GM12878 (cell line): Measurements from ENCODE around the gene MYOZ2. TPM values are rescaled to one million over a fixed set of nuclear protein-coding genes. Genes with fewer than 3 reads are reported as not detected.

Experiments used
- ATAC-seq: fragments of 200-7000 bp; cut with Tn5 transposase; 3 replicates; pipeline ENCODE4 v1.9.1; 2020; ENCODE audit warnings: mild to moderate bottlenecking, moderate library complexity
- BruUV-seq: library from RNA; stranded (reverse); fragments of 400-500 nt; replicated peaks from 2 replicates; lab custom pipeline; 2021; lab: Mats Ljungman, UMichigan
- CTCF ChIA-PET: fragments of 300-600 bp; sonication (Branson Sonifier 250); formaldehyde crosslinking; extraction: SDS; loops from one replicate; lab custom pipeline; 2021; ENCODE audit warnings: inconsistent platforms; lab: Yijun Ruan, JAX
- POLR2A ChIA-PET: fragments of 350-600 bp; formaldehyde crosslinking; extraction: SDS; loops from one replicate; lab custom pipeline; 2021; ENCODE audit warnings: inconsistent platforms; lab: Charles Lee
- RAD21 ChIA-PET: fragments of 300-600 bp; sonication (Branson Sonifier 250); formaldehyde crosslinking; loops from one replicate; lab custom pipeline; 2023; ENCODE audit warnings: antibody characterized with exemption; ENCODE audit not compliant: unreplicated experiment; lab: Charles Lee
- SMC1A ChIA-PET: fragments of 300-600 bp; sonication (Branson Sonifier 250); formaldehyde crosslinking; loops from one replicate; lab custom pipeline; 2023; ENCODE audit not compliant: unreplicated experiment, uncharacterized antibody; lab: Charles Lee
- DNase-seq: peaks from one replicate; pipeline ENCODE4 v3.0.0-alpha.2; 2011; ENCODE audit warnings: low read depth, low spot score
- FAIRE-seq: peaks from 3 replicates; lab custom pipeline; 2011; peaks lifted over from hg19 to GRCh38; lab: Jason Lieb, UNC
- H2AFZ ChIP-seq: 2 replicates; pipeline ENCODE4 v1.6.0; 2011; ENCODE audit warnings: low read depth, low read length, control low read depth; ENCODE audit not compliant: control insufficient read depth
- H3K27ac ChIP-seq: 2 replicates; pipeline ENCODE4 v1.5.1; 2011; ENCODE audit warnings: control low read depth; ENCODE audit not compliant: control insufficient read depth, insufficient read depth
- H3K27me3 ChIP-seq, 2 experiments: replicated peaks in 1 of 2; 2 replicates each; pipeline versions ENCODE4 v1.6.0 to v1.6.1; 2011; ENCODE audit warnings: low read length in 1 of 2; ENCODE audit not compliant: control insufficient read depth in 2 of 2, insufficient read depth in 2 of 2
- H3K36me3 ChIP-seq, 2 experiments: 2 replicates each; pipeline ENCODE4 v1.5.1; 2011; ENCODE audit warnings: low read length in 1 of 2; ENCODE audit not compliant: control insufficient read depth in 2 of 2, insufficient read depth in 2 of 2
- H3K4me1 ChIP-seq: 2 replicates; pipeline ENCODE4 v1.6.1; 2011; ENCODE audit warnings: mild to moderate bottlenecking, low read length, moderate library complexity, mixed read lengths; ENCODE audit not compliant: control insufficient read depth, insufficient read depth
- H3K4me2 ChIP-seq: 2 replicates; pipeline ENCODE4 v1.6.0; 2011; ENCODE audit warnings: control low read depth; ENCODE audit not compliant: control insufficient read depth, insufficient read depth
- H3K4me3 ChIP-seq: fragments of 200-600 bp; sonication (generic); 2 replicates; pipeline ENCODE4 v1.5.1; 2016
- H3K79me2 ChIP-seq: 2 replicates; pipeline ENCODE4 v1.6.0; 2011; ENCODE audit warnings: low read length; ENCODE audit not compliant: control insufficient read depth, insufficient read depth
- H3K9ac ChIP-seq: 2 replicates; pipeline ENCODE4 v1.8.0; 2011; ENCODE audit warnings: low read length, control low read depth, mixed read lengths; ENCODE audit not compliant: control insufficient read depth, insufficient read depth
- H3K9me3 ChIP-seq: replicated peaks from 3 replicates; pipeline ENCODE4 v1.5.1; 2011; ENCODE audit warnings: mild to moderate bottlenecking, low read length; ENCODE audit not compliant: control insufficient read depth, insufficient read depth
- H4K20me1 ChIP-seq: 2 replicates; pipeline ENCODE4 v1.6.0; 2011; ENCODE audit not compliant: control insufficient read depth, insufficient read depth
- BACH1 ChIP-seq: fragments of 450-650 bp; IDR thresholded peaks from 2 replicates; pipeline ENCODE4 v1.6.1; 2017; ENCODE audit warnings: mild to moderate bottlenecking, borderline replicate concordance
- BMI1 ChIP-seq: fragments of 450-650 bp; IDR thresholded peaks from 2 replicates; pipeline ENCODE4 v1.6.1; 2016; ENCODE audit warnings: mild to moderate bottlenecking, moderate library complexity, borderline replicate concordance
- BRCA1 ChIP-seq: IDR thresholded peaks from 2 replicates; pipeline ENCODE4 v1.6.1; 2011; ENCODE audit warnings: low read depth, low read length, improper control_type of control experiment
- DPF2 ChIP-seq: fragments of 450-650 bp; IDR thresholded peaks from 2 replicates; pipeline ENCODE4 v1.6.1; 2017; ENCODE audit warnings: mild to moderate bottlenecking
- HDAC6 ChIP-seq: fragments of 200-600 bp; sonication (generic); IDR thresholded peaks from one replicate; pipeline ENCODE4 v1.8.0; 2017; ENCODE audit warnings: antibody characterized with exemption; ENCODE audit not compliant: unreplicated experiment
- MYC ChIP-seq: IDR thresholded peaks from 2 replicates; pipeline ENCODE4 v1.6.1; 2011; ENCODE audit warnings: mild to moderate bottlenecking, low read length, moderate library complexity, inconsistent platforms; ENCODE audit not compliant: insufficient read depth, insufficient replicate concordance, insufficient read length, severe bottlenecking
- NFYA ChIP-seq: IDR thresholded peaks from 2 replicates; pipeline ENCODE4 v1.6.1; 2011; ENCODE audit warnings: low read depth, mild to moderate bottlenecking, low read length, improper control_type of control experiment, borderline replicate concordance
- NFYB ChIP-seq: IDR thresholded peaks from 2 replicates; pipeline ENCODE4 v1.6.1; 2011; ENCODE audit warnings: low read depth, mild to moderate bottlenecking, low read length, improper control_type of control experiment, moderate library complexity; ENCODE audit not compliant: insufficient read depth
- NKRF ChIP-seq: fragments of 450-650 bp; conservative IDR thresholded peaks from 2 replicates; pipeline ENCODE4 v1.6.1; 2017; ENCODE audit warnings: mild to moderate bottlenecking, moderate library complexity
- NRF1 ChIP-seq: conservative IDR thresholded peaks from 2 replicates; pipeline ENCODE4 v1.6.1; 2011; ENCODE audit warnings: mild to moderate bottlenecking, low read depth, low read length, improper control_type of control experiment
- PAX5 ChIP-seq: IDR thresholded peaks from 2 replicates; pipeline ENCODE4 v1.6.1; 2011; ENCODE audit warnings: low read depth, low read length, borderline replicate concordance
- RAD21 ChIP-seq: IDR thresholded peaks from 2 replicates; pipeline ENCODE4 v1.6.1; 2011; ENCODE audit warnings: mild to moderate bottlenecking, low read depth, low read length, moderate library complexity; ENCODE audit not compliant: insufficient read depth
- SP1 ChIP-seq: IDR thresholded peaks from one replicate; pipeline ENCODE4 v1.6.1; 2011; ENCODE audit warnings: low read depth, low read length
- YBX1 ChIP-seq: fragments of 450-650 bp; IDR thresholded peaks from 2 replicates; pipeline ENCODE4 v1.6.1; 2016; ENCODE audit warnings: antibody characterized with exemption
- WGBS: methylation state at CpG from one replicate; pipeline ENCODE4 v1.1.6; 2016; ENCODE audit warnings: low lambda C conversion rate; ENCODE audit not compliant: insufficient replicate concordance, insufficient coverage; ENCODE audit errors: missing lambda C conversion rate; 5-methylcytosine and 5-hydroxymethylcytosine counted together
- in situ Hi-C: fragments of 300-500 bp; cut with MboI; formaldehyde crosslinking; loops from 9 replicates; pipeline ENCODE4 v1.14.3; 2018; ENCODE audit warnings: mixed read lengths
- intact Hi-C: fragments of 100-400 bp; cut with micrococcal nuclease; formaldehyde crosslinking; loops from one replicate; pipeline ENCODE4 v1.14.2; 2022; ENCODE audit not compliant: unreplicated experiment
- polyA plus RNA-seq, 11 experiments: library from polyadenylated mRNA; depleted of rRNA in 4 of 11; unstranded in 6 of 11; stranded (reverse) in 5 of 11; fragments of >200 nt; fragmentation: Nextera tagmentation in 4 of 11; fragmentation: Illumina TruSeq in 1 of 11; extraction: Ambion mirVana in 4 of 11; extraction: Trizol in 1 of 11; gene quantifications; 1 replicate in 1 of 11; 2 replicates in 10 of 11; pipeline versions ENCODE4 v1.2.1 to v1.2.3, GENCODE V29; 2011 to 2016; ENCODE audit warnings: inconsistent platforms in 2 of 11, missing spikeins in 2 of 11, low read depth in 1 of 11
- total RNA-seq, 4 experiments: library from RNA; depleted of rRNA in 3 of 4; stranded (reverse); fragments of >200 nt in 3 of 4; fragmentation: Illumina TruSeq in 1 of 4; extraction: Trizol in 1 of 4; gene quantifications; 2 replicates each; pipeline versions ENCODE4 v1.2.1 to v1.2.3, GENCODE V29; 2013 to 2021
- TF ChIP-seq, protein P1 (sequence below): IDR thresholded peaks from 2 replicates; pipeline ENCODE4 v1.6.1; 2012; ENCODE audit warnings: low read depth, low read length, improper control_type of control experiment
- TF ChIP-seq, protein P2 (sequence below): fragments of 450-650 bp; IDR thresholded peaks from 2 replicates; pipeline ENCODE4 v1.6.1; 2017; ENCODE audit warnings: mild to moderate bottlenecking, moderate library complexity

MYOZ2 gene
- total and polyA plus RNA-seq, 10 of the 15 experiments (the other 5 are each of a cell fraction or from before 2014, with no cell fraction given), result not detected

GRCh38 chr4:119212964-119213606, 77.5 kb downstream of the MYOZ2 start (continued):
- TF ChIP-seq RAD21, result peak; percentile 31; the same call in 1 of the 2 replicates
- TF ChIP-seq NRF1, result no peak

DNA sequence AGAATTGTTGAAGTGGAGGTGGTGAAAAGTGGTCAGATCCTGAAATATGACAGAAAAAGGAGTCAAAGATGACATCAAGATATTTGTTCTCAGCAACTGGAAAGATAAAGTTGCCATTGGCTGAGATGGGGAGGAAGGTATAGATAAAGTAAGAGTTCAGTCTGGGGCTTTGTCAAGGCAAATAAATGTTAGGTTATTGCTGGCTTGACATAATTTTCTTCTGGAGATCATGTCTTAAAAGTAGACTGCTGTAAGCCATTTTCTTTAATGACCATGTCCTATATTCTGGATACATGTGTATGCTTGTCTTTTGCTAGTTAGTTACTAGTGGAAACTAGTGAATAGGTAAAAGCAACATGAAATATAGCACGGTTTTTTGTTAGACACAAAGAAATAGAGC, 82.5 kb downstream of the MYOZ2 start:
- H3K4me3 ChIP-seq, result no peak overlapping the region
- intact Hi-C loops (no loop called here), in situ Hi-C loops (no loop called here)
- DNase-seq, result no peak
- no peak for ATAC-seq
- H3K36me3 ChIP-seq, result no peaks in the 10 kb centered on the region
- ChIA-PET CTCF (no interaction called here), POLR2A (interaction anchor here (0.6 kb wide), 1 partner anchor 501 kb away, joined by 3 read pairs; no protein-coding TSS in a partner anchor), RAD21 (no interaction called here), SMC1A (no interaction called here)
- no peak overlapping the region for H3K4me2 ChIP-seq
- H3K79me2 ChIP-seq, result no peaks in the 10 kb centered on the region
- H3K4me1 ChIP-seq, result no peaks in the 10 kb centered on the region
- H3K9ac ChIP-seq, result no peak overlapping the region
- 80% methylated on average over 1 of the region's 1 CpG for WGBS
- no TSS peak for BruUV-seq
- H3K27me3 ChIP-seq, result no peaks in the 10 kb centered on the region
- H4K20me1 ChIP-seq, result no peaks in the 10 kb centered on the region
- H3K9me3 ChIP-seq, result no peaks in the 10 kb centered on the region
- no peak overlapping the region for H3K27ac ChIP-seq
- no peak for FAIRE-seq
- no peak overlapping the region for H2AFZ ChIP-seq
- no peak for TF ChIP-seq DPF2
- no peak for TF ChIP-seq PAX5
- TF ChIP-seq, protein P1, sequence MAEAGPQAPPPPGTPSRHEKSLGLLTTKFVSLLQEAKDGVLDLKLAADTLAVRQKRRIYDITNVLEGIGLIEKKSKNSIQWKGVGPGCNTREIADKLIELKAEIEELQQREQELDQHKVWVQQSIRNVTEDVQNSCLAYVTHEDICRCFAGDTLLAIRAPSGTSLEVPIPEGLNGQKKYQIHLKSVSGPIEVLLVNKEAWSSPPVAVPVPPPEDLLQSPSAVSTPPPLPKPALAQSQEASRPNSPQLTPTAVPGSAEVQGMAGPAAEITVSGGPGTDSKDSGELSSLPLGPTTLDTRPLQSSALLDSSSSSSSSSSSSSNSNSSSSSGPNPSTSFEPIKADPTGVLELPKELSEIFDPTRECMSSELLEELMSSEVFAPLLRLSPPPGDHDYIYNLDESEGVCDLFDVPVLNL, result no peak
- TF ChIP-seq NFYB, result no peak
- TF ChIP-seq SP1, result no peak
- TF ChIP-seq BMI1, result no peak
- TF ChIP-seq MYC, result no peak
- TF ChIP-seq, protein P2, sequence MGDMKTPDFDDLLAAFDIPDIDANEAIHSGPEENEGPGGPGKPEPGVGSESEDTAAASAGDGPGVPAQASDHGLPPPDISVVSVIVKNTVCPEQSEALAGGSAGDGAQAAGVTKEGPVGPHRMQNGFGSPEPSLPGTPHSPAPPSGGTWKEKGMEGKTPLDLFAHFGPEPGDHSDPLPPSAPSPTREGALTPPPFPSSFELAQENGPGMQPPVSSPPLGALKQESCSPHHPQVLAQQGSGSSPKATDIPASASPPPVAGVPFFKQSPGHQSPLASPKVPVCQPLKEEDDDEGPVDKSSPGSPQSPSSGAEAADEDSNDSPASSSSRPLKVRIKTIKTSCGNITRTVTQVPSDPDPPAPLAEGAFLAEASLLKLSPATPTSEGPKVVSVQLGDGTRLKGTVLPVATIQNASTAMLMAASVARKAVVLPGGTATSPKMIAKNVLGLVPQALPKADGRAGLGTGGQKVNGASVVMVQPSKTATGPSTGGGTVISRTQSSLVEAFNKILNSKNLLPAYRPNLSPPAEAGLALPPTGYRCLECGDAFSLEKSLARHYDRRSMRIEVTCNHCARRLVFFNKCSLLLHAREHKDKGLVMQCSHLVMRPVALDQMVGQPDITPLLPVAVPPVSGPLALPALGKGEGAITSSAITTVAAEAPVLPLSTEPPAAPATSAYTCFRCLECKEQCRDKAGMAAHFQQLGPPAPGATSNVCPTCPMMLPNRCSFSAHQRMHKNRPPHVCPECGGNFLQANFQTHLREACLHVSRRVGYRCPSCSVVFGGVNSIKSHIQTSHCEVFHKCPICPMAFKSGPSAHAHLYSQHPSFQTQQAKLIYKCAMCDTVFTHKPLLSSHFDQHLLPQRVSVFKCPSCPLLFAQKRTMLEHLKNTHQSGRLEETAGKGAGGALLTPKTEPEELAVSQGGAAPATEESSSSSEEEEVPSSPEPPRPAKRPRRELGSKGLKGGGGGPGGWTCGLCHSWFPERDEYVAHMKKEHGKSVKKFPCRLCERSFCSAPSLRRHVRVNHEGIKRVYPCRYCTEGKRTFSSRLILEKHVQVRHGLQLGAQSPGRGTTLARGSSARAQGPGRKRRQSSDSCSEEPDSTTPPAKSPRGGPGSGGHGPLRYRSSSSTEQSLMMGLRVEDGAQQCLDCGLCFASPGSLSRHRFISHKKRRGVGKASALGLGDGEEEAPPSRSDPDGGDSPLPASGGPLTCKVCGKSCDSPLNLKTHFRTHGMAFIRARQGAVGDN, result no peak
- no peak for TF ChIP-seq BRCA1
- TF ChIP-seq YBX1, result no peak
- no peak for TF ChIP-seq BACH1
- no peak for TF ChIP-seq NKRF
- TF ChIP-seq NFYA, result no peak
- TF ChIP-seq HDAC6, result no peak
